Tibial nerve (tissue), 4 donors: Measurements from ENCODE around the gene SERPINE1.
A peak's percentile ranks its signal among the peaks of the same experiment; 100 is the strongest.

ENCODE experiments used
- CTCF ChIP-seq, 5 experiments: fragments of 200-600 bp in 3 of 5; fragments of 450-650 bp in 2 of 5; sonication (generic) in 3 of 5; IDR thresholded peaks; one replicate each; pipeline ENCODE4 v1.5.1; 2016 to 2019; ENCODE audit warnings: antibody characterized with exemption in 5 of 5, mild to moderate bottlenecking in 3 of 5, moderate library complexity in 2 of 5
- EP300 ChIP-seq, 2 donors: sonication (generic); formaldehyde crosslinking; IDR thresholded peaks; one replicate each; pipeline ENCODE4 v1.6.1; 2017; ENCODE audit warnings: antibody characterized with exemption in 2 of 2, mild to moderate bottlenecking in 1 of 2

- TF ChIP-seq EP300 (IDR thresholded peaks at IDR 0.05): peak; percentile 81 to 93
- TF ChIP-seq CTCF (IDR thresholded peaks at IDR 0.05): no peak
Measured at GRCh38 chr7:101099969-101100781, 26.7 kb upstream of the SERPINE1 start.
